A549 (cell line): Measurements from ENCODE around the gene POLR1E. TPM values are rescaled to one million over a fixed set of nuclear protein-coding genes. Genes with fewer than 3 reads are reported as not detected.

ENCODE experiments used
- ATAC-seq, 2 experiments: fragments of 200-7000 bp in 1 of 2; fragments of >200 bp in 1 of 2; cut with Nextera tagmentation in 1 of 2; cut with Tn5 transposase in 1 of 2; 3 replicates each; pipeline versions ENCODE4 v1.8.0 to v1.9.1; 2018 to 2020; ENCODE audit warnings: mild to moderate bottlenecking in 1 of 2, moderate library complexity in 1 of 2
- CTCF ChIA-PET: fragments of 300-600 bp; sonication (Branson Sonifier 250); formaldehyde crosslinking; extraction: SDS; loops from one replicate; lab custom pipeline; 2021; ENCODE audit warnings: antibody characterized with exemption, inconsistent platforms; lab: Yijun Ruan, JAX
- POLR2A ChIA-PET: fragments of 350-600 bp; formaldehyde crosslinking; extraction: SDS; loops from one replicate; lab custom pipeline; 2021; ENCODE audit warnings: antibody characterized with exemption, inconsistent platforms; lab: Yijun Ruan, JAX
- DNase-seq, 2 experiments: peaks; one replicate each; pipeline versions ENCODE4 v3.0.0 to v3.0.0-alpha.2; 2011 to 2016; ENCODE audit warnings: low read depth in 1 of 2, low spot score in 1 of 2
- FAIRE-seq: peaks from 2 replicates; lab custom pipeline; 2011; peaks lifted over from hg19 to GRCh38; lab: Jason Lieb, UNC
- H3K27ac ChIP-seq, 2 experiments: fragments of >200 bp; sonication (Bioruptor Twin); formaldehyde crosslinking; 3 replicates each; pipeline ENCODE4 v1.5.1; 2016 to 2017
- H3K4me1 ChIP-seq: fragments of >200 bp; sonication (Bioruptor Twin); formaldehyde crosslinking; 3 replicates; pipeline ENCODE4 v1.6.1; 2016
- H3K4me2 ChIP-seq: fragments of >200 bp; sonication (Bioruptor Twin); formaldehyde crosslinking; 3 replicates; pipeline ENCODE4 v1.6.1; 2016
- H3K4me3 ChIP-seq: fragments of >200 bp; sonication (Bioruptor Twin); formaldehyde crosslinking; 3 replicates; pipeline ENCODE4 v1.5.1; 2016
- H3K9me3 ChIP-seq: fragments of >200 bp; sonication (Bioruptor Twin); formaldehyde crosslinking; 3 replicates; pipeline ENCODE4 v1.6.1; 2016
- ATOH8 ChIP-seq: fragments of 250-450 bp; sonication (Bioruptor Pico); IDR thresholded peaks from 2 replicates; pipeline ENCODE4 v1.5.0; 2020; ENCODE audit warnings: low read depth, mild to moderate bottlenecking, moderate library complexity
- BHLHE40 ChIP-seq: IDR thresholded peaks from 2 replicates; pipeline ENCODE4 v1.6.1; 2012; ENCODE audit warnings: low read depth, low read length, inconsistent platforms
- CHD2 ChIP-seq: fragments of 150-350 bp; IDR thresholded peaks from 2 replicates; pipeline ENCODE4 v1.6.1; 2014; ENCODE audit warnings: low read length; ENCODE audit not compliant: partially characterized antibody
- E2F6 ChIP-seq: IDR thresholded peaks from 2 replicates; pipeline ENCODE4 v1.6.1; 2012; ENCODE audit warnings: low read depth, borderline replicate concordance
- ESRRA ChIP-seq: fragments of 150-350 bp; IDR thresholded peaks from 2 replicates; pipeline ENCODE4 v1.6.1; 2014; ENCODE audit warnings: mild to moderate bottlenecking, low read length, borderline replicate concordance
- FOXS1 ChIP-seq: fragments of 250-450 bp; sonication (Bioruptor Pico); IDR thresholded peaks from 2 replicates; pipeline ENCODE4 v1.5.0; 2020; ENCODE audit warnings: mild to moderate bottlenecking, moderate library complexity
- GATA3 ChIP-seq: IDR thresholded peaks from 2 replicates; pipeline ENCODE4 v1.6.1; 2012; ENCODE audit warnings: borderline replicate concordance
- HDAC2 ChIP-seq: fragments of 200-600 bp; sonication (generic); IDR thresholded peaks from 2 replicates; pipeline ENCODE4 v1.6.1; 2016
- HOXB5 ChIP-seq: fragments of 250-450 bp; sonication (Bioruptor Pico); IDR thresholded peaks from 2 replicates; pipeline ENCODE4 v1.5.0; 2020; ENCODE audit warnings: mild to moderate bottlenecking, moderate library complexity
- JUN ChIP-seq, 2 experiments: fragments of >200 bp; sonication (Bioruptor Twin); formaldehyde crosslinking; IDR thresholded peaks; 2 replicates in 1 of 2; 3 replicates in 1 of 2; pipeline ENCODE4 v1.6.1; 2016 to 2017
- JUNB ChIP-seq: fragments of >200 bp; sonication (Bioruptor Twin); formaldehyde crosslinking; IDR thresholded peaks from 2 replicates; pipeline ENCODE4 v1.6.1; 2016
- KDM1A ChIP-seq: fragments of 200-600 bp; sonication (generic); IDR thresholded peaks from 2 replicates; pipeline ENCODE4 v1.6.1; 2016; ENCODE audit warnings: low read depth, mild to moderate bottlenecking
- MAFK ChIP-seq: fragments of 450-650 bp; IDR thresholded peaks from 2 replicates; pipeline ENCODE4 v1.6.1; 2014; ENCODE audit not compliant: partially characterized antibody
- MYC ChIP-seq: IDR thresholded peaks from 2 replicates; pipeline ENCODE4 v1.6.1; 2012; ENCODE audit warnings: mild to moderate bottlenecking, inconsistent platforms, low read length, improper control_type of control experiment, borderline replicate concordance
- NFE2L2 ChIP-seq: fragments of 150-350 bp; conservative IDR thresholded peaks from 2 replicates; pipeline ENCODE4 v1.6.1; 2014; ENCODE audit warnings: low read length
- NPAS2 ChIP-seq: fragments of 250-450 bp; sonication (Bioruptor Pico); IDR thresholded peaks from 2 replicates; pipeline ENCODE4 v1.8.0; 2022; ENCODE audit warnings: mild to moderate bottlenecking, moderate library complexity, borderline replicate concordance
- PHF8 ChIP-seq: fragments of 200-600 bp; sonication (generic); IDR thresholded peaks from 2 replicates; pipeline ENCODE4 v1.6.1; 2016; ENCODE audit warnings: low read depth, mild to moderate bottlenecking, antibody characterized with exemption, moderate library complexity, borderline replicate concordance
- POLR2AphosphoS2 ChIP-seq: conservative IDR thresholded peaks from 2 replicates; pipeline ENCODE4 v1.6.1; 2012; ENCODE audit warnings: low read length, improper control_type of control experiment, inconsistent platforms
- RAD21 ChIP-seq, 2 experiments: fragments of >200 bp in 1 of 2; sonication (Bioruptor Twin) in 1 of 2; formaldehyde crosslinking in 1 of 2; IDR thresholded peaks in 1 of 2; conservative IDR thresholded peaks in 1 of 2; 2 replicates in 1 of 2; 3 replicates in 1 of 2; pipeline ENCODE4 v1.6.1; 2012 to 2018; ENCODE audit warnings: inconsistent platforms in 1 of 2
- RARB ChIP-seq: fragments of 250-450 bp; sonication (Bioruptor Pico); IDR thresholded peaks from 2 replicates; pipeline ENCODE4 v1.8.0; 2021; ENCODE audit warnings: mild to moderate bottlenecking, moderate library complexity
- RCOR1 ChIP-seq: fragments of 150-350 bp; IDR thresholded peaks from 2 replicates; pipeline ENCODE4 v1.6.1; 2014; ENCODE audit warnings: antibody characterized with exemption, low read length, low read depth
- REST ChIP-seq: fragments of 200-600 bp; sonication (generic); IDR thresholded peaks from 2 replicates; pipeline ENCODE4 v1.6.1; 2016; ENCODE audit warnings: antibody characterized with exemption, mild to moderate bottlenecking, moderate library complexity
- SMC3 ChIP-seq: fragments of >200 bp; sonication (Bioruptor Twin); formaldehyde crosslinking; IDR thresholded peaks from 3 replicates; pipeline ENCODE4 v1.6.1; 2018; ENCODE audit warnings: inconsistent platforms
- SREBF2 ChIP-seq: fragments of 450-650 bp; IDR thresholded peaks from 2 replicates; pipeline ENCODE4 v1.6.1; 2014; ENCODE audit warnings: mild to moderate bottlenecking, moderate library complexity
- TFCP2L1 ChIP-seq: fragments of 250-450 bp; sonication (Bioruptor Pico); IDR thresholded peaks from 2 replicates; pipeline ENCODE4 v1.5.0; 2021; ENCODE audit warnings: mild to moderate bottlenecking
- TP53 ChIP-seq: fragments of 250-450 bp; sonication (Bioruptor Pico); IDR thresholded peaks from 2 replicates; pipeline ENCODE4 v1.5.0; 2021; ENCODE audit warnings: mild to moderate bottlenecking, moderate library complexity
- ZFP36 ChIP-seq: fragments of 450-650 bp; IDR thresholded peaks from 2 replicates; pipeline ENCODE4 v1.6.1; 2014; ENCODE audit warnings: borderline replicate concordance; ENCODE audit not compliant: partially characterized antibody
- ZNF302 ChIP-seq: fragments of 250-450 bp; sonication (Bioruptor Pico); IDR thresholded peaks from 2 replicates; pipeline ENCODE4 v1.9.0; 2021; ENCODE audit warnings: inconsistent platforms, mild to moderate bottlenecking, moderate library complexity
- ZSCAN20 ChIP-seq: fragments of 250-450 bp; sonication (Bioruptor Pico); IDR thresholded peaks from 2 replicates; pipeline ENCODE4 v1.8.0; 2022; ENCODE audit warnings: mild to moderate bottlenecking, moderate library complexity
- WGBS: methylation state at CpG from one replicate; pipeline ENCODE4 v1.1.6; 2017; ENCODE audit errors: missing lambda C conversion rate; 5-methylcytosine and 5-hydroxymethylcytosine counted together
- polyA plus RNA-seq, 4 experiments: library from polyadenylated mRNA; depleted of rRNA in 3 of 4; stranded (reverse); fragments of >200 nt; fragmentation: RNase III in 1 of 4; extraction: RNeasy Plus Mini Kit Qiagen cat#74134 plus additional on column Dnase treatment in 1 of 4; gene quantifications; 2 replicates in 3 of 4; 3 replicates in 1 of 4; pipeline ENCODE4 v1.2.3, GENCODE V29; 2011 to 2017
- TF ChIP-seq, protein P1 (sequence below): fragments of >200 bp; sonication (Bioruptor Twin); formaldehyde crosslinking; IDR thresholded peaks from 3 replicates; pipeline ENCODE4 v1.6.1; 2016
- TF ChIP-seq, protein P2 (sequence below): IDR thresholded peaks from 2 replicates; pipeline ENCODE4 v1.6.1; 2012

Gene POLR1E
- polyA plus RNA-seq, 2 of the 4 experiments (the other 2 are of a cell fraction): 41.9 to 47.2 TPM

DNA sequence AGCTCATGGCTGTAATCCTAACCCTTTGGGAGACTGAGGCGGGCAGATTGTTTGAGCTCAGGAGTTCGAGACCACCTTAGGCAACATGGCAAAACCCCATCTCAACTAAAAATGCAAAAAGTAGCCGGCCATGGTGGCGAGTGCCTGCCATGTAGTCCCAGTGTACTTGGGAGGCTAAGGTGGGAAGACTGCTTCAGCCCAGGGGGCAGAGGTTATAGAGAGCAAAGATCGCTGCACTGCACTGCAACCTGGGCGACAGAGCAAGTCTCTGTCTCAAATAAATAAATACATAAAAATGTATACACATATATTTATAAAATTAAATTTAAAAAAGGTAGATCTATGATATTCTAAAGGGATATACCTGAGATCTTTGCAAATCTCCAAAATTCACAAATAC lies 39.9 kb upstream of the POLR1E start:
- ATAC-seq: no peak
- ChIA-PET CTCF (interaction anchor here (0.9 to 1.0 kb wide), 2 partner anchors 12 kb away, joined by 3 read pairs; no protein-coding TSS in a partner anchor), POLR2A (interaction anchor here (1.1 kb wide), 1 partner anchor 20 kb away, joined by 7 read pairs; the partner anchor contains the start of gene ZBTB5)

DNA sequence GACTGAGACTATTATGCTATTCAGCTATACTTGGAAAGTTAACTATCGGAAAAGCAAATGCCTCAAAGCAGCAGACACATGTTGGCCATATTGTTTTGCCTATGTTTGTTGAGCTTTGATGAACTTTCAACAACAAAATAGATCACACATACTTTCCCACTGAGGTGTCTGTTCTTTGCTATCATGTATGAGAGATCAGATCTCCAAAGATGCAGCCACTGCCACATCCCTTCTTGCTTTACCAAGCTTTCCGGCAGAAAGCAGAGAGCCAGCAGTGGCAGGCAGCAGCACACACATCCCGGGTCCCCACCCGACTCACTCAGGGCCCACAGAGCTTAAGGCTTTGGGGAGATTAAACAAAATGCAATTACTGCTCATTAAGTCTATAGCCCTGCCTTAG lies 39.3 kb upstream of the POLR1E start:
- WGBS: 96% methylated on average over 4 of the region's 4 CpGs
- no peak overlapping the region for H3K4me2 ChIP-seq
- H3K27ac ChIP-seq: no peak overlapping the region
- H3K4me3 ChIP-seq: no peak overlapping the region
- ChIA-PET CTCF (interaction anchor here (0.9 kb wide), 1 partner anchor 11 kb away, joined by 3 read pairs; no protein-coding TSS in a partner anchor), POLR2A (interaction anchor here (1.1 kb wide), 1 partner anchor 19 kb away, joined by 7 read pairs; the partner anchor contains the start of gene ZBTB5)
- ATAC-seq: no peak
- H3K4me1 ChIP-seq: peaks cover 16% of the 10 kb centered on the region
- TF ChIP-seq, protein P1, sequence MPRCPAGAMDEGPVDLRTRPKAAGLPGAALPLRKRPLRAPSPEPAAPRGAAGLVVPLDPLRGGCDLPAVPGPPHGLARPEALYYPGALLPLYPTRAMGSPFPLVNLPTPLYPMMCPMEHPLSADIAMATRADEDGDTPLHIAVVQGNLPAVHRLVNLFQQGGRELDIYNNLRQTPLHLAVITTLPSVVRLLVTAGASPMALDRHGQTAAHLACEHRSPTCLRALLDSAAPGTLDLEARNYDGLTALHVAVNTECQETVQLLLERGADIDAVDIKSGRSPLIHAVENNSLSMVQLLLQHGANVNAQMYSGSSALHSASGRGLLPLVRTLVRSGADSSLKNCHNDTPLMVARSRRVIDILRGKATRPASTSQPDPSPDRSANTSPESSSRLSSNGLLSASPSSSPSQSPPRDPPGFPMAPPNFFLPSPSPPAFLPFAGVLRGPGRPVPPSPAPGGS: no peak
- TF ChIP-seq HDAC2 (no peak), HOXB5 (no peak), JUN (IDR thresholded peaks at IDR 0.05) (no peak), RAD21 (conservative IDR thresholded peaks at IDR 0.05 in 1 of 2, IDR thresholded peaks at IDR 0.05 in 1 of 2) (no peak), PHF8 (no peak), SREBF2 (no peak), JUNB (no peak), MAFK (no peak), CHD2 (no peak), NFE2L2 (no peak), FOXS1 (no peak), BHLHE40 (no peak), KDM1A (no peak), POLR2AphosphoS2 (no peak), NPAS2 (no peak), RCOR1 (no peak)
- TF ChIP-seq, protein P2, sequence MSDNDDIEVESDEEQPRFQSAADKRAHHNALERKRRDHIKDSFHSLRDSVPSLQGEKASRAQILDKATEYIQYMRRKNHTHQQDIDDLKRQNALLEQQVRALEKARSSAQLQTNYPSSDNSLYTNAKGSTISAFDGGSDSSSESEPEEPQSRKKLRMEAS: no peak
- no peak for FAIRE-seq
- H3K9me3 ChIP-seq: no peaks in the 10 kb centered on the region
- no peak for DNase-seq

More for the DNA sequence above, 39.9 kb upstream of the POLR1E start:
- H3K27ac ChIP-seq: no peak overlapping the region
- no peaks in the 10 kb centered on the region for H3K9me3 ChIP-seq
- no peak overlapping the region for H3K4me2 ChIP-seq
- 91% methylated on average over 6 of the region's 6 CpGs for WGBS
- DNase-seq: no peak
- H3K4me3 ChIP-seq: no peak overlapping the region
- TF ChIP-seq GATA3: no peak
- TF ChIP-seq E2F6: no peak
- TF ChIP-seq RARB (CRISPR knock-in tag): no peak
- TF ChIP-seq POLR2AphosphoS2: no peak
- no peak for TF ChIP-seq HOXB5
- no peak for TF ChIP-seq CHD2
- no peak for TF ChIP-seq TP53 (CRISPR knock-in tag)
- no peak for TF ChIP-seq ATOH8
- no peak for TF ChIP-seq BHLHE40
- no peak for FAIRE-seq
- H3K4me1 ChIP-seq: peaks cover 16% of the 10 kb centered on the region

GRCh38 chr9:37447111-37447510 lies 38.6 kb upstream of the POLR1E start:
- ATAC-seq (no peak), DNase-seq (no peak), FAIRE-seq (no peak)
- ChIA-PET POLR2A (interaction anchor here (1.1 kb wide), 1 partner anchor 19 kb away, joined by 7 read pairs; the partner anchor contains the start of gene ZBTB5), CTCF (no interaction called here)
- H3K9me3 ChIP-seq: no peaks in the 10 kb centered on the region
- H3K4me3 ChIP-seq: no peak overlapping the region
- no peak overlapping the region for H3K4me2 ChIP-seq
- H3K27ac ChIP-seq: no peak overlapping the region
- peaks cover 21% of the 10 kb centered on the region for H3K4me1 ChIP-seq
- no peak for TF ChIP-seq SMC3
- TF ChIP-seq MYC: no peak
- no peak for TF ChIP-seq ZSCAN20
- no peak for TF ChIP-seq ZFP36
- TF ChIP-seq ESRRA: no peak
- no peak for TF ChIP-seq REST
- TF ChIP-seq RCOR1: no peak
- TF ChIP-seq TFCP2L1: no peak
- TF ChIP-seq POLR2AphosphoS2: no peak
- TF ChIP-seq ZNF302: no peak
